Measurements from ENCODE around the gene PTPN4.

DNA sequence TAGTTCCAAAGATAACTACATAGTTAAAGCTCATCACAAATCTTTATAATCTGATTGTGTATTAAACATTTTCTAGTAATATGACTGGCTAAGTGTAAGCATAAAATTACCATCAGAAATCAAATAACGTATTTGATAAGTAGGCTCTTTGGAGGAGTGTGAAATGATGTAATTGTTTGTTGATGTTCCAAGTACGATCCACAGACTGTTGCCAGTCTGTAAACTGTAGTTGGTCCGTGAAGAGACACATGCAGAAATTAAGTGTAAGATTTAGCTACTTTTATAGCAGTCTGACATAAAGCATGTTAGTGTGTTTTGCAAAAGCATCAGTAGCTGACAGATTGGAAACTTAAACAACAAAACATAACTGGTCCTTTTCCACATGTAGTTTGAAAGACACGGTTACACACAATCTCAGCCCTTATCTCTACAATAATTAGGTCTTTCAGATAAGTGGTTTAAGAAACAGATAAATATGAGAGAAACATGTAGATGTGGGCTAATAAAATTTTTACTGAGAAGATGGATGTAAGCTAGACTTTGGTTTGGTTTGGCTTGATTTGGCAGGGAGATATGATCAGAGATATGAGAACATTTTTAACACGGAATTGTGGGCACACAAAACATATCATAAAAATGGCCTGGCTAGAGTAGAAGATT, 138.1 kb downstream of the PTPN4 start:
- TF ChIP-seq, protein P1, sequence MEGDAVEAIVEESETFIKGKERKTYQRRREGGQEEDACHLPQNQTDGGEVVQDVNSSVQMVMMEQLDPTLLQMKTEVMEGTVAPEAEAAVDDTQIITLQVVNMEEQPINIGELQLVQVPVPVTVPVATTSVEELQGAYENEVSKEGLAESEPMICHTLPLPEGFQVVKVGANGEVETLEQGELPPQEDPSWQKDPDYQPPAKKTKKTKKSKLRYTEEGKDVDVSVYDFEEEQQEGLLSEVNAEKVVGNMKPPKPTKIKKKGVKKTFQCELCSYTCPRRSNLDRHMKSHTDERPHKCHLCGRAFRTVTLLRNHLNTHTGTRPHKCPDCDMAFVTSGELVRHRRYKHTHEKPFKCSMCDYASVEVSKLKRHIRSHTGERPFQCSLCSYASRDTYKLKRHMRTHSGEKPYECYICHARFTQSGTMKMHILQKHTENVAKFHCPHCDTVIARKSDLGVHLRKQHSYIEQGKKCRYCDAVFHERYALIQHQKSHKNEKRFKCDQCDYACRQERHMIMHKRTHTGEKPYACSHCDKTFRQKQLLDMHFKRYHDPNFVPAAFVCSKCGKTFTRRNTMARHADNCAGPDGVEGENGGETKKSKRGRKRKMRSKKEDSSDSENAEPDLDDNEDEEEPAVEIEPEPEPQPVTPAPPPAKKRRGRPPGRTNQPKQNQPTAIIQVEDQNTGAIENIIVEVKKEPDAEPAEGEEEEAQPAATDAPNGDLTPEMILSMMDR (IDR thresholded peaks at IDR 0.05; ENCODE audit: low read length), result no peak
- TF ChIP-seq EZH2phosphoT487 (IDR thresholded peaks at IDR 0.05; ENCODE audit: low read length) (no peak), EZH2 (optimal IDR thresholded peaks at IDR 0.05; ENCODE audit: low read depth, low read length) (no peak)

Data from MM.1S (cell line).